ENCODE data around the gene ANXA2R. TPM values are rescaled to one million over a fixed set of nuclear protein-coding genes. Genes with fewer than 3 reads are reported as not detected.

Gene ANXA2R
- total and polyA plus RNA-seq, 9 of the 15 experiments (the other 6 are each of a cell fraction or from before 2014, with no cell fraction given), result 2.1 to 4.8 (median 3.4) TPM

DNA sequence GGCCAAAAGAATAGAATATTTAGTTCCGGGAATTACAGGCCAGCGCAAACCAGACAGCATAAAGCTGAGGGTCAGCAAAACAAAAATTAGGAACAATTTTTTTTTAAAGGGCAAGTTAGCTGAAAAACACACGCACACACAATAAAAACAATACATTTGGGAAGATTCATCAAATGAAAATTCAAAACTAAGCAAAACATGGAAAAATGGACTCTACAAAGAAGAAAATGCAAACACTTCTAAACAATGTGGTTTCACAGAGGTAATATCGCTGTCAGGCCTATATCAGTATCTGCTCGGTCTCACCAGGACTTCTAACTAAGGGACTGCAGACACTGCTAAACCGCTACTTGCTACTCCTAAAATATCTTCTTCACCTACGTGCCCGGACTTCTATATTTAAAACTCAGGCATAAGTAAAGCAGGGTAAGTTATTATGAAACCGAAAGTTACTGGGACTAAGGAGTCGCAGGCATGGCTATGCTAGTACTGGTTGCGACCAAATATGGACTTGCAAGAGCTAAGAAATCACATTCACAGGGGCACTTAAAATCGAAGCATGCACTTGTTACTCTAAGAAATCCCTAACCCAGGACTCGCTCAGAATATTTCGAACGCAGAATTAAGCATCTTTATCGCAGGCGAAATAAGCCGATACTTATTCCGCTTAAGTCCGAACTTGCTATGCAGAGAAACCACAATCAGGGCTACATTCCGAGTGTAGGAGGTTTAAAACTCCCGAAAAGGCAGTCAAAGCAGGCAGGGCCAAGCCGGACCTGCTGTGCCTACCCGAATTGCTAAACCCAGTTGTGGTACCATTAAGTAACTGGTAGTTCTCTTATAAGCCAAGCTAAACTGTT lies 2.3 kb downstream of the ANXA2R start:
- peaks cover 3 to 33% of the 10 kb centered on the region in 2 experiments; a peak in 4 of 5 replicates for H3K4me1 ChIP-seq (replicated peaks in 1 of 2; ENCODE audit: control insufficient read depth in 2 of 2, insufficient read depth in 2 of 2, low read length in 2 of 2)
- H2AFZ ChIP-seq (ENCODE audit: low read depth, low read length), result peak overlapping the region; percentile 51
- ATAC-seq (no peak), DNase-seq (ENCODE audit: extremely low read depth in 1 of 4, low spot score in 3 of 4) (peak in 1 of 4 experiments; percentile 49), FAIRE-seq (no peak)
- peak overlapping the region; percentile 20 for H3K4me3 ChIP-seq
- no peaks in the 10 kb centered on the region for H3K9me1 ChIP-seq (ENCODE audit: control insufficient read depth, insufficient read depth, low read length)
- CTCF ChIA-PET (ENCODE audit: low intra/inter-chr PET ratio), result interaction anchor here (0.9 to 1.1 kb wide), 3 partner anchors 43 to 125 kb away, joined by 3 to 4 read pairs (median 3); no protein-coding TSS in a partner anchor
- no peaks in the 10 kb centered on the region for H3K27me3 ChIP-seq (ENCODE audit: control insufficient read depth in 2 of 2, insufficient read depth in 2 of 2, low read length in 2 of 2)
- intact Hi-C loops (cut with micrococcal nuclease), result no loop called here
- H4K20me1 ChIP-seq (replicated peaks; ENCODE audit: control insufficient read depth, insufficient read depth, low read length), result no peaks in the 10 kb centered on the region
- no TSS peak for BruUV-seq (replicated peaks)
- H3K36me3 ChIP-seq (ENCODE audit: control insufficient read depth, insufficient read depth, low read length), result no peaks in the 10 kb centered on the region
- 59% methylated on average over 24 of the region's 24 CpGs for WGBS (ENCODE audit: insufficient coverage, low coverage, missing lambda C conversion rate)
- peaks cover 76% of the 10 kb centered on the region for H3K79me2 ChIP-seq (ENCODE audit: control insufficient read depth, insufficient read depth, low read length)
- H3K9me3 ChIP-seq (replicated peaks; ENCODE audit: control insufficient read depth, insufficient read depth, low read depth, low read length), result no peaks in the 10 kb centered on the region; the same call in 1 of the 2 replicates
- H3K4me2 ChIP-seq (ENCODE audit: insufficient read depth, low read length), result peak overlapping the region; percentile 71
- H3K27ac ChIP-seq (ENCODE audit: extremely low read depth, low read depth, low read length), result peak overlapping the region; percentile 39; the same call in 2 of the 3 replicates
- in situ Hi-C loops (cut with MboI), result no loop called here
- POLR2A ChIA-PET, result interaction anchor here (0.5 to 2.5 kb wide), 12 partner anchors 27 to 712 kb away, joined by 3 to 10 read pairs (median 3); partner anchors contain the start of genes CCL28 and HMGCS1
- peak overlapping the region; percentile 78 to 88; a peak in 3 of 4 replicates for H3K9ac ChIP-seq (ENCODE audit: insufficient read depth in 1 of 2, low read depth in 2 of 2, low read length in 2 of 2)
- TF ChIP-seq XRCC4 (IDR thresholded peaks at IDR 0.05; ENCODE audit: extremely low read depth, insufficient read depth, insufficient read length), result no peak
- no peak for TF ChIP-seq POLR2B (IDR thresholded peaks at IDR 0.05; ENCODE audit: low read depth, partially characterized antibody)
- TF ChIP-seq MCM5 (IDR thresholded peaks at IDR 0.05; ENCODE audit: low read depth), result no peak
- 0 out of 2 replicates have a peak, but pooled peaks have one; percentile 5 for TF ChIP-seq C11orf30 (IDR thresholded peaks at IDR 0.05; ENCODE audit: low read depth)
- TF ChIP-seq ZNF165 (CRISPR knock-in tag; IDR thresholded peaks at IDR 0.05; ENCODE audit: borderline replicate concordance), result no peak
- no peak for TF ChIP-seq KLF16 (IDR thresholded peaks at IDR 0.05)
- TF ChIP-seq, protein P1, sequence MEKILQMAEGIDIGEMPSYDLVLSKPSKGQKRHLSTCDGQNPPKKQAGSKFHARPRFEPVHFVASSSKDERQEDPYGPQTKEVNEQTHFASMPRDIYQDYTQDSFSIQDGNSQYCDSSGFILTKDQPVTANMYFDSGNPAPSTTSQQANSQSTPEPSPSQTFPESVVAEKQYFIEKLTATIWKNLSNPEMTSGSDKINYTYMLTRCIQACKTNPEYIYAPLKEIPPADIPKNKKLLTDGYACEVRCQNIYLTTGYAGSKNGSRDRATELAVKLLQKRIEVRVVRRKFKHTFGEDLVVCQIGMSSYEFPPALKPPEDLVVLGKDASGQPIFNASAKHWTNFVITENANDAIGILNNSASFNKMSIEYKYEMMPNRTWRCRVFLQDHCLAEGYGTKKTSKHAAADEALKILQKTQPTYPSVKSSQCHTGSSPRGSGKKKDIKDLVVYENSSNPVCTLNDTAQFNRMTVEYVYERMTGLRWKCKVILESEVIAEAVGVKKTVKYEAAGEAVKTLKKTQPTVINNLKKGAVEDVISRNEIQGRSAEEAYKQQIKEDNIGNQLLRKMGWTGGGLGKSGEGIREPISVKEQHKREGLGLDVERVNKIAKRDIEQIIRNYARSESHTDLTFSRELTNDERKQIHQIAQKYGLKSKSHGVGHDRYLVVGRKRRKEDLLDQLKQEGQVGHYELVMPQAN (IDR thresholded peaks at IDR 0.05; ENCODE audit: borderline replicate concordance), result no peak
- TF ChIP-seq CBFB (CRISPR knock-in tag; IDR thresholded peaks at IDR 0.05), result no peak
- TF ChIP-seq, protein P2, sequence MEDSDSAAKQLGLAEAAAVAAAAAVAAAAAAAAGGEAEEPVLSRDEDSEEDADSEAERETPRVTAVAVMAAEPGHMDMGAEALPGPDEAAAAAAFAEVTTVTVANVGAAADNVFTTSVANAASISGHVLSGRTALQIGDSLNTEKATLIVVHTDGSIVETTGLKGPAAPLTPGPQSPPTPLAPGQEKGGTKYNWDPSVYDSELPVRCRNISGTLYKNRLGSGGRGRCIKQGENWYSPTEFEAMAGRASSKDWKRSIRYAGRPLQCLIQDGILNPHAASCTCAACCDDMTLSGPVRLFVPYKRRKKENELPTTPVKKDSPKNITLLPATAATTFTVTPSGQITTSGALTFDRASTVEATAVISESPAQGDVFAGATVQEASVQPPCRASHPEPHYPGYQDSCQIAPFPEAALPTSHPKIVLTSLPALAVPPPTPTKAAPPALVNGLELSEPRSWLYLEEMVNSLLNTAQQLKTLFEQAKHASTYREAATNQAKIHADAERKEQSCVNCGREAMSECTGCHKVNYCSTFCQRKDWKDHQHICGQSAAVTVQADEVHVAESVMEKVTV (CRISPR knock-in tag; IDR thresholded peaks at IDR 0.05), result no peak
- TF ChIP-seq MED1 (CRISPR knock-in tag; IDR thresholded peaks at IDR 0.05; ENCODE audit: borderline replicate concordance), result no peak
- no peak for TF ChIP-seq ZNF740 (CRISPR knock-in tag; IDR thresholded peaks at IDR 0.05)
- TF ChIP-seq ZNF740 (tag; IDR thresholded peaks at IDR 0.05), result 0 out of 4 replicates have a peak, but pooled peaks of 1 of the 2 experiments have one; percentile 47
- TF ChIP-seq HMBOX1 (IDR thresholded peaks at IDR 0.05), result peak; percentile 71
- 0 out of 4 replicates have a peak, but pooled peaks of 1 of the 2 experiments have one; percentile 16 for TF ChIP-seq NRF1 (conservative IDR thresholded peaks at IDR 0.05 in 1 of 2, IDR thresholded peaks at IDR 0.05 in 1 of 2)
- peak; percentile 21 for TF ChIP-seq TBP (optimal IDR thresholded peaks at IDR 0.05; ENCODE audit: low read depth, low read length)
- TF ChIP-seq ZNF780A (CRISPR knock-in tag; IDR thresholded peaks at IDR 0.05), result no peak

Measured in K562 (cell line).